Measurements from ENCODE around the gene CAMK2D. TPM values are rescaled to one million over a fixed set of nuclear protein-coding genes. Genes with fewer than 3 reads are reported as not detected.

CAMK2D gene
- total RNA-seq, 6 donors from 2014 or later = 41.0 to 75.8 (median 51.9) TPM

DNA sequence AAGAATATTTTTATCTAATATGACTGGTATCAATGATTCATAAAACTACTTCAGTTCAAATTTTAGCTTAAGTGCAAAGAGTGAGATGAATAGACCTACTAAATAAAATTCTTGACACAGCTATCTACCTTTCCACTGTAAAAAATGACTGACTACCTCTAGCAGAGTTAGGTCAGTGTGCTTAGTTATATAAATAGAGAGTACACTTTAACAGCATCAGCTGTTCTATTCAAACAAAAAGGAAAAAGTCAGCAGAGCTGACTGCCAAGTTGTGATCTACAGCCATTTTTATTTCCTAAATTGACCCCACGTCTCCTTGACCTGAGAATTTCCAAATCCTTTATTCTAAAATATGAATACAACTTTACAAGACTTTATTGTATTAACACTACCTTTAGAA lies 262.4 kb downstream of the CAMK2D start:
- H3K36me3 ChIP-seq = peaks cover 0 to 15% (median 4%) of the 10 kb centered on the region in 4 donors
- H3K9me3 ChIP-seq = no peaks in the 10 kb centered on the region
- ATAC-seq (ENCODE audit: low FRiP score in 2 of 2) (no peak), DNase-seq (no peak)
- WGBS, 2 donors = 76 to 88% methylated on average over 1 of the region's 1 CpG
- H3K4me1 ChIP-seq = no peaks in the 10 kb centered on the region
- H3K27ac ChIP-seq = no peak overlapping the region
- H3K4me3 ChIP-seq = no peak overlapping the region
- no peaks in the 10 kb centered on the region for H3K27me3 ChIP-seq
- TF ChIP-seq, protein P1, sequence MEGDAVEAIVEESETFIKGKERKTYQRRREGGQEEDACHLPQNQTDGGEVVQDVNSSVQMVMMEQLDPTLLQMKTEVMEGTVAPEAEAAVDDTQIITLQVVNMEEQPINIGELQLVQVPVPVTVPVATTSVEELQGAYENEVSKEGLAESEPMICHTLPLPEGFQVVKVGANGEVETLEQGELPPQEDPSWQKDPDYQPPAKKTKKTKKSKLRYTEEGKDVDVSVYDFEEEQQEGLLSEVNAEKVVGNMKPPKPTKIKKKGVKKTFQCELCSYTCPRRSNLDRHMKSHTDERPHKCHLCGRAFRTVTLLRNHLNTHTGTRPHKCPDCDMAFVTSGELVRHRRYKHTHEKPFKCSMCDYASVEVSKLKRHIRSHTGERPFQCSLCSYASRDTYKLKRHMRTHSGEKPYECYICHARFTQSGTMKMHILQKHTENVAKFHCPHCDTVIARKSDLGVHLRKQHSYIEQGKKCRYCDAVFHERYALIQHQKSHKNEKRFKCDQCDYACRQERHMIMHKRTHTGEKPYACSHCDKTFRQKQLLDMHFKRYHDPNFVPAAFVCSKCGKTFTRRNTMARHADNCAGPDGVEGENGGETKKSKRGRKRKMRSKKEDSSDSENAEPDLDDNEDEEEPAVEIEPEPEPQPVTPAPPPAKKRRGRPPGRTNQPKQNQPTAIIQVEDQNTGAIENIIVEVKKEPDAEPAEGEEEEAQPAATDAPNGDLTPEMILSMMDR (IDR thresholded peaks at IDR 0.05) = no peak
- TF ChIP-seq EP300 (IDR thresholded peaks at IDR 0.05) (no peak), POLR2AphosphoS5 (IDR thresholded peaks at IDR 0.05) (no peak), POLR2A (IDR thresholded peaks at IDR 0.05) (no peak)

DNA sequence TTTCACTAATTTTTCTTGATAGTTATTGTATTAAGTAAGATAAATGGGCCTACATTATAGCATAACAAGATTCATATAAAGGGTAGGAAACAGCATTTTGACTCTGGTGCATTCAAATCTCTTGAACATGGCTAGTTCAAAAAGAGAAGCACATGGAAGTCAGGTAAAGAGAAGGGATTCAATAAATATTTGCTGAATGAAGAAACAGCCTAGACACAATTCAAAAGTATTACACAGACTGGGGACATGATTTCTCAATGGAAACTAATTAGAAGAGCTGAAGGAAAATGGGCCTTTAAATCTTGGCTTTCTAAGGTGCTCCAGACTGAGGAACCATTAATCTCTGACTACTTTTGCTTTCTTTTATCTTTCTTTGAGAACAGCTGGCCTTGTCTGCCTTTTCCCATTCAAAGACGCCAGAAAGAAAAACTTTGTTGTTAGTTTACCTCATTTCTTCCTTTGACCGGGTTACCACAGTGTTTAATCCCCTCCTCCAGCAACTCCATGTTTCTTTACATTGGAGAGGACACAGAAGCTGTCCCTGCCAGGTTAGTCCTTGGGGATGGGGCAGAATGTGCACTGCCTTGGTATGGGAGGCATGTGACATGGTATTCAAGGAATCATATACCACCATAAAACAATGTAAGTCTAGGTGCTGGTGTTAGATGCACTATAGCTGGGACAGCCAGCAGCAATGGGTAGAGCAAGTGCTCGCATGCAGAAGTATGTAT lies 264.2 kb downstream of the CAMK2D start:
- peak in 1 of 2 donors; percentile 48 for ATAC-seq (ENCODE audit: low FRiP score in 2 of 2)
- Histone ChIP-seq H3K4me3 (no peak overlapping the region), H3K27ac (no peak overlapping the region), H3K4me1 (no peaks in the 10 kb centered on the region), H3K36me3 (peaks cover 0 to 10% (median 4%) of the 10 kb centered on the region in 4 donors), H3K27me3 (no peaks in the 10 kb centered on the region), H3K9me3 (no peaks in the 10 kb centered on the region)
- 79 to 85% methylated on average over 3 of the region's 3 CpGs for WGBS, 2 donors
- TF ChIP-seq POLR2AphosphoS5 (IDR thresholded peaks at IDR 0.05) (no peak), POLR2A (IDR thresholded peaks at IDR 0.05) (no peak), EP300 (IDR thresholded peaks at IDR 0.05) (no peak)
- TF ChIP-seq, protein P1 (IDR thresholded peaks at IDR 0.05) = no peak
- no peak for DNase-seq

DNA sequence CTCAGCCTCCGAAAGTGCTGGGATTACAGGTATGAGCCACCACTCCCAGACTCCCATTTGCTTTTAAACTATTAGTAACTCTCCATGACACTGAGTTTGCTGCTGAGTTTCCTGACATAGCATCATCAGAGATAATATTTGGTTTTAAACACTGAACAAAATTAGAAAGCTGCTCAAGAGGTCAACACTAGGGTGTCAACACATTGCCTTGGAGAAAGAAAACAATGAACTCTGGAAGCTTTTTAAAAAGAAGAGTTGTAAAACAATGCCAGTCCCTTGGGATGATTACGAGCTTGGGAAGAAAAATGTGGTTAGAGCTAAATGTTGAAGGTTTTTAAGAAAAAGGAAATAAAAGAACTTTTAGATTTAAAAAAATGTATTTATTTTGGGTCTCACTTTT lies 264.8 kb downstream of the CAMK2D start:
- ATAC-seq (ENCODE audit: low FRiP score in 2 of 2) (no peak), DNase-seq (no peak)
- TF ChIP-seq POLR2AphosphoS5 (IDR thresholded peaks at IDR 0.05) (no peak), EP300 (IDR thresholded peaks at IDR 0.05) (no peak), POLR2A (IDR thresholded peaks at IDR 0.05) (no peak)
- TF ChIP-seq, protein P1 (IDR thresholded peaks at IDR 0.05) = no peak
- Histone ChIP-seq H3K36me3 (peaks cover 0 to 10% (median 4%) of the 10 kb centered on the region in 4 donors), H3K9me3 (no peaks in the 10 kb centered on the region), H3K27ac (no peak overlapping the region), H3K4me3 (no peak overlapping the region), H3K27me3 (no peaks in the 10 kb centered on the region), H3K4me1 (no peaks in the 10 kb centered on the region)
- 68 to 96% methylated on average over 2 of the region's 2 CpGs for WGBS, 2 donors

DNA sequence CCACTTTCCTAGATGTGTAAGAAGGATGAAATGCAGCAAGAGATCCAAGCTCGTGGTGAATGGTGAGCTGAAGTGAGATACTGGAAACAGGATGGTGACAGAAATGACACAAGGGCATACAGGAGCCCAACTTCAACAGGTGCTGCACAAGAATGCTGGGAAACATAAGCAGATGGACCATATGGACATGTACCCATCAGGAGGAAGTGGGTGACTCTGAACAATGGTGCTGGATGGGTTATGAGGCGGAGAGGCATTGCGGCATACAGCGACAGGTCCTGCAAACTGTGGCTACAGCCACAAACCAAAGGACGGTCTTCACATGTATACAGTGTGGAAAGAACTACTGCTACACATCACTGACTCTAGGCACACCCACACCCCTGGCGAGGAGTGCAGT lies 265.7 kb downstream of the CAMK2D start:
- H3K27ac ChIP-seq = no peak overlapping the region
- no peaks in the 10 kb centered on the region for H3K27me3 ChIP-seq
- TF ChIP-seq EP300 (IDR thresholded peaks at IDR 0.05) (no peak), POLR2AphosphoS5 (IDR thresholded peaks at IDR 0.05) (no peak), POLR2A (IDR thresholded peaks at IDR 0.05) (no peak)
- TF ChIP-seq, protein P1 (IDR thresholded peaks at IDR 0.05) = no peak
- H3K4me1 ChIP-seq = no peaks in the 10 kb centered on the region
- DNase-seq (no peak), ATAC-seq (ENCODE audit: low FRiP score in 2 of 2) (no peak)
- no peak overlapping the region for H3K4me3 ChIP-seq
- peaks cover 0 to 10% (median 4%) of the 10 kb centered on the region in 4 donors for H3K36me3 ChIP-seq
- H3K9me3 ChIP-seq = no peaks in the 10 kb centered on the region
- 94 to 98% methylated on average over 6 of the region's 6 CpGs for WGBS, 2 donors

DNA sequence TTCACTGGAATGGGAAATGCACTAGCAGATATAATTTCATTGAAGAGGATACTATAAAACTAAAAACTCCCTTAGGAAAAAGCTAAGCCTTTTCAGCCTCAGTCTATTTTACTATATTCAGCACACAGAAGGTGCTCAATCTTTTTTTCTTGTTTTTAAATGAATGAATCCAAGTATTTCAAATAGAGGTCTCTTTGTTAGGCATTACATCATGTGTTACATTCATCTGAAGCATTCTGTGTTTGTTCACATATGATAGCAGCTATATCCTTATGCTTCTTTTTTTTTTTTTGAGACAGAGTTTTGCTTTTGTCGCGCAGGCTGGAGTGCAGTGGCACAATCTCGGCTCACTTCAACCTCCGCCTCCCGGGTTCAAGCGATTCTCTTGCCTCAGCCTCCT lies 278.4 kb downstream of the CAMK2D start:
- DNase-seq (no peak), ATAC-seq (ENCODE audit: low FRiP score in 2 of 2) (no peak)
- Histone ChIP-seq H3K27ac (no peak overlapping the region), H3K36me3 (peaks cover 0 to 5% (median 0%) of the 10 kb centered on the region in 4 donors), H3K9me3 (no peaks in the 10 kb centered on the region), H3K4me1 (no peaks in the 10 kb centered on the region), H3K27me3 (no peaks in the 10 kb centered on the region), H3K4me3 (no peak overlapping the region)
- 87 to 97% methylated on average over 6 of the region's 6 CpGs for WGBS, 2 donors
- TF ChIP-seq, protein P1 (IDR thresholded peaks at IDR 0.05) = no peak
- TF ChIP-seq POLR2AphosphoS5 (IDR thresholded peaks at IDR 0.05) = no peak
- TF ChIP-seq EP300 (IDR thresholded peaks at IDR 0.05) = no peak
- TF ChIP-seq POLR2A (IDR thresholded peaks at IDR 0.05) = no peak
